ENCODE results near the gene ERICH4. TPM values are rescaled to one million over a fixed set of nuclear protein-coding genes. Genes with fewer than 3 reads are reported as not detected.

ERICH4 gene
- not detected in 2 replicates for total RNA-seq

DNA sequence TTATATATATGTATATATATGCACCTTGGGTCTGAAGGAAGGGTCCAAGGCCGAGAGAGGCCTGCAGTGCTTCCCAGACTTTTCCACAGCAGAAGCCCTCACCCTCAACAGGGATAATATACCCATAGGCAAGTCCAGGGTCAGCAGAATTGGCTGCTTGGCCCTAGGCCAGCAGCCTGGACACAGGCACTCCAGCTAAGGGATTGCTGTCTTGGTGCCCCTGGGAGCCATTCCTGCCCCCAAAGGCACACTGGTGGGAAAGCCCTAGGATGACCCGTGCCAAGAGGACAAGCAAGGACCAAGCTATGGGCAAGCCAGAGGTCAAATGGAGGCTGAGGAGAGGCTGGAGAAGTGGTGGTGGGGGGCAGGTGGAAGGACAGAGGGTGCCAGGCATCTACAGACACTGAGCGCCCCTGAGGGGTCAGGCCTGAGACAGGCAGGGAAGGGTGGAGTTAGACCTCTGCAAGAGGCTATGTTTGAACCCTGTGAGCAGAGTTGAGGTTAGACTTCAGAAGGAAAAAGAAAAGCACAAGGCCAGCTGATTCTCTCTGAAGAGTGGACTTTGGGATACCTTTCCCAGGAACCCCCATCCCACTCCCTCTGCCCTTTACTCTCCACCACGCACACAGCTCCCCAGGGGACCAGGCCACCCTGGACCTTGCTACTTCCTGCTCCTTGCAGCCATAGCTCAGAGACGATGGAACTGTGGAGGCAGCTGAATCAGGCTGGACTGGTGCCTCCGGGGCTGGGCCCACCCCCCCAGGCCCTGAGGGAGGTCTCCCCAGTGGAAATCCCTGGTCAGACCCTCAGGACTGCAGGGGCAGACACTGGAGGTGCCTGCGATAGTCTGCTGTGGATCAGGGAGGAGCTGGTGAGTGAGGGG lies at the start of gene ERICH4:
Gene ERICH4, plus strand, starts transcription at position 684 of the 883 bp plus-strand sequence. Its CDS starts 14 bp downstream, at position 698.
- H3K27ac Mint-ChIP-seq: no peak within 1 kb of the TSS
- peaks cover 2% of the 10 kb centered on the region for H3K27me3 Mint-ChIP-seq
- H3K4me1 Mint-ChIP-seq: peaks cover 16% of the 10 kb centered on the region
- H3K9me3 Mint-ChIP-seq: no peaks in the 10 kb centered on the region
- intact Hi-C loops (cut with micrococcal nuclease): no loop called here
- peak; percentile 55 for DNase-seq
- H3K36me3 Mint-ChIP-seq (ENCODE audit: low read depth): peaks cover 2% of the 10 kb centered on the region
- no peak within 1 kb of the TSS for H3K4me3 Mint-ChIP-seq

DNA sequence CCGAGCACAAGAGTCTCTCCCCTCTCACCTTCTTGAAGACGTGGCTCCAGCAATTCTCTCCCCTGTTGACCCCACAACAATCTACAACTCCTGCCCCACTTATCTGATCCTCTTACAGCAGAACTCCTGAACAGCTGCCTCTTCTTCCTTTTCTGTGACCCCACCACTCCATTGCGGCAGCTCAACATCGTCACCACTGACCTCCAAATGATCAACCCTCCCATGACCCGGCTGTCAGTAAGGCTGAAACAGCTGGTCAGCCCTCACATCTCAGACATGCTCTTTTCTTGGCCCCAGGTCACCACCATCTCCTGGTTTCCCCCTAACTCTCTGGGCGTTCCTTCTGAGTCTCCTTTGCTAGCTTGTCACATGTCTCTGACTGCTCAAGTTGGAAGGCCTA lies 47.6 kb upstream of the ERICH4 start:
- peak overlapping the region; percentile 10 for H3K27ac Mint-ChIP-seq
- DNase-seq: no peak
- peaks cover 36% of the 10 kb centered on the region for H3K4me1 Mint-ChIP-seq
- no peaks in the 10 kb centered on the region for H3K27me3 Mint-ChIP-seq
- H3K36me3 Mint-ChIP-seq (ENCODE audit: low read depth): peaks cover 25% of the 10 kb centered on the region
- no peaks in the 10 kb centered on the region for H3K9me3 Mint-ChIP-seq
- peak overlapping the region; percentile 99 for H3K4me3 Mint-ChIP-seq
- intact Hi-C loops (cut with micrococcal nuclease): loop anchor here (5.0 kb wide), 1 partner anchor 783 kb away; no protein-coding TSS in a partner anchor

GRCh38 chr19:41397086-41398049 lies 45.6 kb upstream of the ERICH4 start, which contains the start of the genes BCKDHA and EXOSC5:
TSS of gene BCKDHA (plus strand) at chr19:41397818. CDS start at chr19:41397828, 10 bp downstream.
TSS of gene EXOSC5 (minus strand) at chr19:41397359. CDS start at chr19:41397328, 31 bp downstream.
- Mint-ChIP-seq H3K9me3 (no peaks in the 10 kb centered on the region), H3K4me1 (peaks cover 39% of the 10 kb centered on the region), H3K27me3 (no peaks in the 10 kb centered on the region), H3K27ac (peak within 1 kb of the TSS; percentile 100), H3K36me3 (ENCODE audit: low read depth) (peaks cover 17% of the 10 kb centered on the region), H3K4me3 (peak within 1 kb of the TSS; percentile 99)
- intact Hi-C loops (cut with micrococcal nuclease): loop anchor here (1.0 to 5.0 kb wide), 5 partner anchors 33 to 785 kb away; partner anchors contain the start of genes B9D2, DMAC2 and HNRNPUL1
- peak; percentile 100 for DNase-seq

DNA sequence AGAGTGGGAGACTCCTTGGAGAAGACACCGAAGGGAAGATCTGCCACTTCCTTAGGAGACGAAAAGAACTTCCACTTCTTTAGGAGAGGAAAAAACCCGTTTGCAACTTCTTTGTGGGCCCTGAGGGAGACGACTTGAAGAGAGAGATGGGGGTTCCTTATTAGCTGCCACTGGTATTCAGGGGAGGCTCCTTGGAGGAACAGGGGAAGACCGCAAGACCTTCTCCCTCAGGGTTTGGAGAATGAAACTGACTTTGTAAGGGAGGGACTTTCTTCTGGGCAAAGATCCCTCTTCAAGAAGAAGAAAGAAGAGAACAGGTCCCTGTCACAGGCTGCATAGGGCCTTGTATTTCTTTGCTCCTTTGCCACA lies 44.9 kb upstream of the ERICH4 start:
- Mint-ChIP-seq H3K4me3 (peak overlapping the region; percentile 99), H3K36me3 (ENCODE audit: low read depth) (peaks cover 15% of the 10 kb centered on the region), H3K27ac (peak overlapping the region; percentile 100), H3K27me3 (no peaks in the 10 kb centered on the region), H3K9me3 (no peaks in the 10 kb centered on the region), H3K4me1 (peaks cover 39% of the 10 kb centered on the region)
- DNase-seq: no peak
- intact Hi-C loops (cut with micrococcal nuclease): loop anchor here (5.0 kb wide), 1 partner anchor 786 kb away; no protein-coding TSS in a partner anchor

DNA sequence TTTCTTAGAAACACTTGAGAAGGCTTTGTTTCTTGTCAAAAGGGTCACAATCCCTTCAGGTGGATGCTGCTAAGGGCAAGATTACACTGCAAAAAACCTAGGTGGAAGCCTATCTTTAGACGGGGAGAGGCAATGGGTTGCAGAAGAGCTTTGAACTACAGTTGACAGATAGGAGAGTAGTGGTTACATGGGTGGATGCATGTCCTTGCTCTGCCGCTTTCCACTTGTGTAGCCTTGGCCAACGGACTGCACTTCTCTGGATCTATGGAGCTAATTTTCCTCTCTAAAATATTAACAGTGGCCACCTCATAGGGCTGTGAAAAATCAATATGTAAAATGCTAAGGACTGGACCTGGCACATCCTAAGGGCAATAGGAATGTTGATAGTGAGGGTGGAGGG lies 44.4 kb upstream of the ERICH4 start:
- H3K4me3 Mint-ChIP-seq: peak overlapping the region; percentile 99
- H3K9me3 Mint-ChIP-seq: no peaks in the 10 kb centered on the region
- DNase-seq: no peak
- peaks cover 15% of the 10 kb centered on the region for H3K36me3 Mint-ChIP-seq (ENCODE audit: low read depth)
- no peak overlapping the region for H3K27ac Mint-ChIP-seq
- peaks cover 39% of the 10 kb centered on the region for H3K4me1 Mint-ChIP-seq
- intact Hi-C loops (cut with micrococcal nuclease): loop anchor here (5.0 kb wide), 1 partner anchor 786 kb away; no protein-coding TSS in a partner anchor
- H3K27me3 Mint-ChIP-seq: no peaks in the 10 kb centered on the region

- H3K27ac Mint-ChIP-seq: no peak overlapping the region
- intact Hi-C loops (cut with micrococcal nuclease): loop anchor here (5.0 kb wide), 1 partner anchor 787 kb away; no protein-coding TSS in a partner anchor
- H3K36me3 Mint-ChIP-seq (ENCODE audit: low read depth): peaks cover 15% of the 10 kb centered on the region
- peaks cover 39% of the 10 kb centered on the region for H3K4me1 Mint-ChIP-seq
- no peak for DNase-seq
- H3K9me3 Mint-ChIP-seq: no peaks in the 10 kb centered on the region
- no peaks in the 10 kb centered on the region for H3K27me3 Mint-ChIP-seq
- peak overlapping the region; percentile 99 for H3K4me3 Mint-ChIP-seq
Measured at GRCh38 chr19:41399091-41399490, 43.9 kb upstream of the ERICH4 start.

DNA sequence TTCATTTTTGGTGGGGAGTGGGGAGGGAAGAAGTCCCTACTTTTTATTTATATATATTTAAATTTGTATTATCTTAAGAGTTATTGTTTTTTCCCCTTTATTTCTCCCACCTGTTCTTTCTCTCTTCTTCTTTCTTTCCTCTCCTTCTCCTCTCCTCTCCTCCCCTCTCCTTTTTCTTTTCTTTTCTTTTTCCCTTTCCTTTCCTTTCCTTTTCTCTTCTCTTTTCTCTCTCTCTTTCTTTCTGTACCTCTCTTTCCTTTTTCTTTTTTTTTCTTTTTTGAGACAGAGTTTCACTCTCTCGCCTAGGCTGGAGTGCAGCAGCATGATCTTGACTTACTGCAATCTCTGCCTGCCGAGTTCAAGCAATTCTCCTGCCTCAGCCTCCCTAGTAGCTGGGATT lies 43.4 kb upstream of the ERICH4 start:
- intact Hi-C loops (cut with micrococcal nuclease): loop anchor here (5.0 kb wide), 1 partner anchor 787 kb away; no protein-coding TSS in a partner anchor
- H3K9me3 Mint-ChIP-seq: no peaks in the 10 kb centered on the region

GRCh38 chr19:41401483-41401882 lies 41.5 kb upstream of the ERICH4 start:
- Mint-ChIP-seq H3K27me3 (no peaks in the 10 kb centered on the region), H3K36me3 (ENCODE audit: low read depth) (peaks cover 6% of the 10 kb centered on the region), H3K9me3 (no peaks in the 10 kb centered on the region), H3K4me1 (peaks cover 29% of the 10 kb centered on the region), H3K4me3 (no peak overlapping the region), H3K27ac (no peak overlapping the region)
- no peak for DNase-seq
- intact Hi-C loops (cut with micrococcal nuclease): no loop called here

More for the DNA sequence above, 43.4 kb upstream of the ERICH4 start:
- DNase-seq: no peak
- peaks cover 15% of the 10 kb centered on the region for H3K36me3 Mint-ChIP-seq (ENCODE audit: low read depth)
- no peaks in the 10 kb centered on the region for H3K27me3 Mint-ChIP-seq
- H3K4me1 Mint-ChIP-seq: peaks cover 39% of the 10 kb centered on the region
- H3K4me3 Mint-ChIP-seq: peak overlapping the region; percentile 68
- peak overlapping the region; percentile 53 for H3K27ac Mint-ChIP-seq

GRCh38 chr19:41402010-41402409 lies 40.9 kb upstream of the ERICH4 start:
- H3K27me3 Mint-ChIP-seq: no peaks in the 10 kb centered on the region
- peaks cover 5% of the 10 kb centered on the region for H3K36me3 Mint-ChIP-seq (ENCODE audit: low read depth)
- no peaks in the 10 kb centered on the region for H3K9me3 Mint-ChIP-seq
- H3K4me3 Mint-ChIP-seq: no peak overlapping the region
- intact Hi-C loops (cut with micrococcal nuclease): no loop called here
- DNase-seq: no peak
- peaks cover 28% of the 10 kb centered on the region for H3K4me1 Mint-ChIP-seq
- no peak overlapping the region for H3K27ac Mint-ChIP-seq

DNA sequence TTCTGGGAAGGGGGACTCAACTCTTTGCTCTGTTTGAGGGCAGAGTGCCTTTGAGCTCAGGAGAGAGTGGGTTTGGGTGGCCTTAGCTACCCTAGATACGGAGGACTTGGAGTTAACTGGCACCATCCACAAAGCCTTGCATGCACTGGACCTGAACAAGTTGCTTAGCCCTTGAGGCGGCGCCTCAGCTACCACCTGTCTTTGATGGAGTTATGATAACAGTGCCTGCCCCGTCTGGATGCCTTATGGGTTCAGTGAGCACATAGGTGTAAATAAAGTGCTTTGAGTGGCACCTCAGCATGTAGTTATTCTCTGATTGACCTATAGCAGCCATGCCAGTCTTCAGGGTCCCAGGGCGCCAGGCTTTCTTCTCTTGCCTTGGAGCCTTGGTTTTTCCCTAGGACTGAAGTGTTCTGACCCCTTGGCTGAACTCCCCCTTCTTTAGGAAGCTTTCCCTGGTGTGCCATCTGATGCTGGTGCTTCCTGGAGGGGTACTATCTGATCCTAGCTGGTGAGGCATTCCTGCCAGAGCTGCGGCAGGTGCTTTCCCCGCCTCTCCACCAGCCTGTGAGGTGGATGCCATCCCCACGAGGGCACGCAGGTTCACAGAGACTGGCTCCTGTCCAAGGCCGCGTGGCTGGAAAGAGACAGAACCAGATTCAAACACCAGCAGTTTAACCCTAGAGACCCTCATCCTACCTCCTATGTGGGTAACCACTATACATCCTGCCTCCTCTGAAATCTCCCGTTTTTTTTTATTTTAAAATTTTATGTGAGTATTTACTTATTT lies 39.6 kb upstream of the ERICH4 start:
- intact Hi-C loops (cut with micrococcal nuclease): no loop called here
- Mint-ChIP-seq H3K27ac (no peak overlapping the region), H3K4me1 (peaks cover 15% of the 10 kb centered on the region), H3K4me3 (no peak overlapping the region), H3K9me3 (no peaks in the 10 kb centered on the region), H3K27me3 (no peaks in the 10 kb centered on the region), H3K36me3 (ENCODE audit: low read depth) (no peaks in the 10 kb centered on the region)
- DNase-seq: no peak

GRCh38 chr19:41405776-41406175 lies 37.2 kb upstream of the ERICH4 start:
- no peak overlapping the region for H3K27ac Mint-ChIP-seq
- no peaks in the 10 kb centered on the region for H3K27me3 Mint-ChIP-seq
- H3K4me1 Mint-ChIP-seq: peaks cover 9% of the 10 kb centered on the region
- intact Hi-C loops (cut with micrococcal nuclease): no loop called here
- H3K9me3 Mint-ChIP-seq: no peaks in the 10 kb centered on the region
- no peaks in the 10 kb centered on the region for H3K36me3 Mint-ChIP-seq (ENCODE audit: low read depth)
- no peak overlapping the region for H3K4me3 Mint-ChIP-seq
- DNase-seq: no peak

DNA sequence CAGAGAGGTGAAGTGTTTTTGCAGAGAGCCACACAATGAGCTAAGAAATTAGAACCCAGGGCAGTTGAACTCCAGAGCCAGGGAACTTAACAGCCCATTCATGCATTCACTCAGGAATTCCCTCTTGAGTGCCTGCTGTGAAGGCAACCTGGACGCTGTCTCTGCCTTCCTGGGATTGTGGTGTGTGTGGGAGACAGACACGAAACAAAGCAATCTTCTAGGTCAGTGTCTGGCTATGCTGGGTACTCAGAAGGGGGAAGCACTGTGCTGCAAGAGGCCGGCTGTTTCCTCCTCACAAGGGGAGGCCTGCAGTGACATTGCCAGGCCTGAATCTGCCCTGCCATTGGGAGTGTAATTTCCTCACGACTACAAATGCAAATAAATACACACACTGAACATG lies 35.7 kb upstream of the ERICH4 start:
- Mint-ChIP-seq H3K9me3 (no peaks in the 10 kb centered on the region), H3K27ac (no peak overlapping the region), H3K4me1 (peaks cover 5% of the 10 kb centered on the region), H3K36me3 (ENCODE audit: low read depth) (peaks cover 3% of the 10 kb centered on the region), H3K4me3 (no peak overlapping the region), H3K27me3 (no peaks in the 10 kb centered on the region)
- no peak for DNase-seq
- intact Hi-C loops (cut with micrococcal nuclease): no loop called here

DNA sequence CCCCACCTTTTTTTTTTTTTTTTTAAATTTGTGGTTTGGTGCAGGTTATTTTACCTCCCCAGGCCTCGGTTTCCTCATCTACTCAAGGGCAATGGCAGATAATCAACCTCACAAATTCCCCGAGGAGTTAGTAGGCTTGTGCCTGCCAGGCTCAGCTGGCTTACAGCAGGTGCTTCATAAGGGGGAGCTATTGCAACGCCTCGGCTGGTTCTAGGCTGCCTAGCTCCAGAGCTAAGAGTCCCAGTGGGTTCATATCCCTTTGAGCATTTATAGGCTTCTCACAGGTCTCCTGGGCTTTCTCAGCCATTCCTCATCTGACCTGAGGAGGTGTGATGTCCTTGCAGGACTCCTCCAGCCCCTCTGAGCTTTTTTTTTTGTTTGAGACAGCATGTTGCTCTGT lies 34.7 kb upstream of the ERICH4 start:
- DNase-seq: no peak
- intact Hi-C loops (cut with micrococcal nuclease): no loop called here
- Mint-ChIP-seq H3K36me3 (ENCODE audit: low read depth) (peaks cover 5% of the 10 kb centered on the region), H3K4me1 (peaks cover 5% of the 10 kb centered on the region), H3K27me3 (no peaks in the 10 kb centered on the region), H3K9me3 (no peaks in the 10 kb centered on the region), H3K4me3 (no peak overlapping the region), H3K27ac (no peak overlapping the region)
